Smooth muscle cell (in vitro differentiated cells): ENCODE results near the gene ZNF367. TPM values are rescaled to one million over a fixed set of nuclear protein-coding genes. Genes with fewer than 3 reads are reported as not detected.

Experiments used
- DNase-seq: peaks from one replicate; lab custom pipeline; 2025; ENCODE audit not compliant: unreplicated experiment; lab: John Stamatoyannopoulos, UW
- H2AFZ ChIP-seq: fragments of 200-600 bp; sonication (generic); 2 replicates; pipeline ENCODE4 v1.6.0; 2016; ENCODE audit warnings: antibody characterized with exemption, low read depth, mild to moderate bottlenecking
- H3F3A ChIP-seq: fragments of 200-600 bp; sonication (generic); 2 replicates; pipeline ENCODE4 v1.6.0; 2017; ENCODE audit warnings: antibody characterized with exemption, low read depth
- H3K27ac ChIP-seq: fragments of 200-600 bp; sonication (generic); 2 replicates; pipeline ENCODE4 v1.5.1; 2016; ENCODE audit warnings: low read depth, mild to moderate bottlenecking
- H3K27me3 ChIP-seq: fragments of 200-600 bp; sonication (generic); 2 replicates; pipeline ENCODE4 v1.6.1; 2016; ENCODE audit warnings: low read depth, mild to moderate bottlenecking
- H3K36me3 ChIP-seq: fragments of 200-600 bp; sonication (generic); 2 replicates; pipeline ENCODE4 v1.5.1; 2016; ENCODE audit warnings: low read depth
- H3K4me1 ChIP-seq: fragments of 200-600 bp; sonication (generic); 2 replicates; pipeline ENCODE4 v1.5.1; 2016; ENCODE audit warnings: low read depth
- H3K4me2 ChIP-seq: fragments of 200-600 bp; sonication (generic); 2 replicates; pipeline ENCODE4 v1.6.0; 2016; ENCODE audit warnings: mild to moderate bottlenecking
- H3K4me3 ChIP-seq: fragments of 200-600 bp; sonication (generic); 2 replicates; pipeline ENCODE4 v1.5.1; 2016; ENCODE audit warnings: mild to moderate bottlenecking
- H3K79me2 ChIP-seq: fragments of 200-600 bp; sonication (generic); 2 replicates; pipeline ENCODE4 v1.6.0; 2016; ENCODE audit warnings: low read depth, mild to moderate bottlenecking
- H3K9ac ChIP-seq: fragments of 200-600 bp; sonication (generic); 2 replicates; pipeline ENCODE4 v1.6.0; 2016; ENCODE audit warnings: low read depth
- H3K9me3 ChIP-seq: fragments of 200-600 bp; sonication (generic); replicated peaks from 2 replicates; pipeline ENCODE4 v1.5.1; 2016; ENCODE audit warnings: low read depth
- H4K20me1 ChIP-seq: fragments of 200-600 bp; sonication (generic); 2 replicates; pipeline ENCODE4 v1.6.0; 2016; ENCODE audit warnings: low read depth
- CTCF ChIP-seq: fragments of 200-600 bp; sonication (generic); IDR thresholded peaks from 2 replicates; pipeline ENCODE4 v1.5.1; 2017; ENCODE audit warnings: borderline replicate concordance, mild to moderate bottlenecking, antibody characterized with exemption; ENCODE audit not compliant: insufficient read depth, poor library complexity, severe bottlenecking
- WGBS: methylation state at CpG from one replicate; pipeline ENCODE4 v1.1.7; 2016; ENCODE audit warnings: low lambda C conversion rate; 5-methylcytosine and 5-hydroxymethylcytosine counted together
- polyA plus RNA-seq: library from polyadenylated mRNA; unstranded; fragments of >200 nt; fragmentation: Nextera tagmentation; extraction: Ambion mirVana; gene quantifications from 2 replicates; pipeline ENCODE4 v1.2.1, GENCODE V29; 2016
- total RNA-seq: library from RNA; depleted of rRNA; stranded (reverse); fragments of >200 nt; gene quantifications from 2 replicates; pipeline ENCODE4 v1.2.3, GENCODE V29; 2014

ZNF367 gene
- total and polyA plus RNA-seq, 2 experiments from 2014 or later = 2.8 to 3.2 TPM

GRCh38 chr9:96392263-96392662, 25.9 kb downstream of the ZNF367 start:
- H3K9ac ChIP-seq = no peak overlapping the region
- H3K4me1 ChIP-seq = peaks cover 9% of the 10 kb centered on the region
- WGBS = 98% methylated on average over 12 of the region's 12 CpGs
- H3K4me3 ChIP-seq = no peak overlapping the region
- TF ChIP-seq CTCF = no peak
- no peaks in the 10 kb centered on the region for H4K20me1 ChIP-seq
- no peaks in the 10 kb centered on the region for H3K9me3 ChIP-seq
- DNase-seq = no peak
- no peak overlapping the region for H2AFZ ChIP-seq
- no peaks in the 10 kb centered on the region for H3F3A ChIP-seq
- H3K27me3 ChIP-seq = no peaks in the 10 kb centered on the region
- no peak overlapping the region for H3K4me2 ChIP-seq
- no peak overlapping the region for H3K27ac ChIP-seq
- H3K36me3 ChIP-seq = no peaks in the 10 kb centered on the region
- H3K79me2 ChIP-seq = no peaks in the 10 kb centered on the region

- no peak for TF ChIP-seq CTCF
- Histone ChIP-seq H3K27ac (no peak overlapping the region), H3K4me2 (no peak overlapping the region)
Measured at GRCh38 chr9:96391021-96391765, 27.0 kb downstream of the ZNF367 start.

GRCh38 chr9:96388144-96388543, 30.0 kb downstream of the ZNF367 start:
- Histone ChIP-seq H3K27me3 (no peaks in the 10 kb centered on the region), H3K4me2 (no peak overlapping the region), H3K4me3 (no peak overlapping the region), H2AFZ (no peak overlapping the region), H3F3A (no peaks in the 10 kb centered on the region), H3K9ac (no peak overlapping the region), H3K79me2 (no peaks in the 10 kb centered on the region), H3K36me3 (no peaks in the 10 kb centered on the region), H4K20me1 (no peaks in the 10 kb centered on the region), H3K4me1 (no peaks in the 10 kb centered on the region), H3K27ac (no peak overlapping the region), H3K9me3 (no peaks in the 10 kb centered on the region)
- DNase-seq = no peak
- WGBS = 94% methylated on average over 11 of the region's 11 CpGs
- TF ChIP-seq CTCF = no peak

More at GRCh38 chr9:96391021-96391765, 27.0 kb downstream of the ZNF367 start:
- no peaks in the 10 kb centered on the region for H3K36me3 ChIP-seq
- no peak for DNase-seq
- H2AFZ ChIP-seq = no peak overlapping the region
- H4K20me1 ChIP-seq = no peaks in the 10 kb centered on the region
- no peaks in the 10 kb centered on the region for H3K79me2 ChIP-seq
- 91% methylated on average over 5 of the region's 5 CpGs for WGBS
- H3K4me3 ChIP-seq = no peak overlapping the region
- H3K4me1 ChIP-seq = peaks cover 7% of the 10 kb centered on the region
- H3K27me3 ChIP-seq = no peaks in the 10 kb centered on the region
- no peaks in the 10 kb centered on the region for H3K9me3 ChIP-seq
- no peak overlapping the region for H3K9ac ChIP-seq
- no peaks in the 10 kb centered on the region for H3F3A ChIP-seq

- no peaks in the 10 kb centered on the region for H3K36me3 ChIP-seq
- no peaks in the 10 kb centered on the region for H3F3A ChIP-seq
- no peak for TF ChIP-seq CTCF
- no peak for DNase-seq
- no peak overlapping the region for H3K27ac ChIP-seq
- H3K79me2 ChIP-seq = peaks cover 10% of the 10 kb centered on the region
- H3K9me3 ChIP-seq = no peaks in the 10 kb centered on the region
- no peak overlapping the region for H3K4me3 ChIP-seq
- no peak overlapping the region for H2AFZ ChIP-seq
- H3K27me3 ChIP-seq = no peaks in the 10 kb centered on the region
- no peak overlapping the region for H3K4me2 ChIP-seq
- H3K4me1 ChIP-seq = peaks cover 7% of the 10 kb centered on the region
- no peaks in the 10 kb centered on the region for H4K20me1 ChIP-seq
- H3K9ac ChIP-seq = no peak overlapping the region
Measured at GRCh38 chr9:96386157-96386556, 32.0 kb downstream of the ZNF367 start.
